ENCODE measurements around the gene ATP2B2.

ATP2B2 gene

DNA sequence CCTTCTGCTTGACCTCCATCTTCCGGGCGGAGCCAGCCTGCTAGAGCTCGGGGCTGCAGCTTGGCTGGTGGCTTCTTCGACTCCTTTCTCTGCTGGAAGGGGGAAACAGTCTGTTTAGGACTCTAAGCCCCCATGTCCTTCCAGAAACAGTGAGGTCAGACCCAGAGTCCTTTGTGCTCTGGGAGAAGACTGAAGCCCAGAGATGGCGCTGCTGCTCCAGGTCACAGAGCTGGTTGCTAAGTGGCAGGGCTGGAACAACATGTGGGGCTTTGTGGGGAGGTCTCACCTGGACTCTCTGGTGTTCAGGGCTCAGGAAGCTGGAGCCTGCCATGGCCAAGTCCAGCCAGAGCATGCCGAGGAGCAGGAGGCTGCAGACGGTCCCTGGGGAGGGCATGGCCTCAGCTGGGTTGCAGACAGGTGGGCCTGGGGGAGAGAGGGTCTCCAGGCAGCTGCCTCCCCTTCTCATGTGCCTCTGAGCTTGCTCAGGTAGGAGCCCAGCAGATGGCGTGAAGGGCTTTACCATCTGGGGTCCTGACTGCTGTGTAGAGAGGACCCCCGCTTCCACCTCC, 215.5 kb downstream of the ATP2B2 start:
- no peak for DNase-seq

DNA sequence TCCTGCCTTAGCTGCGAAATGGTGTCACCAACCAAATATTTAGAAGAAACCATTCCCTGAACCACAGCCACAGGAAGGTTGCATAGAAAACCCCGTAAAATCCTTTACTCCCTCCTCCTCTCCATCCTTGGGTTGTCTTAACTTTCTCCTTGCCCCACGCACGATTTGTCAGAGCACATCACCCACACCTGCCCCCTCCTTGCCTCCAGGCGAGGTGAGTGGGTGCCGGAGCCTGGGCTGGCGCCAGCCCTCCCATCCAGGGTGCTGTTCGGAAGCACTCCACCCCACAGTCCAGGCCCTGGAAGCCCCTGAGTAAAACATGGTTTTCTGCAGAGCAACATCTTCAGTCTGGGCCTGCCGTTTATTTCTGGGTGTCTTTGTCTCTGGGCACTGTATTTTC, 216.3 kb downstream of the ATP2B2 start:
- no peak for DNase-seq

DNA sequence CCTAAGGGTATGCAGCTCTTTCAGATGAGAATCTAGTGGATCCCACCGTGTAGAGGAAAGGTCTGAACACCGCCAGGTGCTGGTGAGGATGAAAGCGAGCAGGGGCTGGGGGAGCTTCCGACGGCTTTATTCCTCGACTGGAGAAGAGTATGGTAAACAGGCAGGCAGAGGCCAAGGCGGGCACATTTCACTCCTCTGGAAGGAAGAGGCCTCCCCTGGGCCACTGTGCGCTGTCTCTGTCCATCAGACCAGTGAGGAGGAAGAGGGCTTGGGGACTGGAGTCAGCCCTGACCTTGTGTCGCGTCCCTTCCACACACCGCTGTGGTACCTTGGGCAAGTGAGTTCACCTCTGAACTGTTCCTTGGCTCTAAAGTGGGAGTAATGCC, 216.8 kb downstream of the ATP2B2 start:
- no peak for DNase-seq

DNA sequence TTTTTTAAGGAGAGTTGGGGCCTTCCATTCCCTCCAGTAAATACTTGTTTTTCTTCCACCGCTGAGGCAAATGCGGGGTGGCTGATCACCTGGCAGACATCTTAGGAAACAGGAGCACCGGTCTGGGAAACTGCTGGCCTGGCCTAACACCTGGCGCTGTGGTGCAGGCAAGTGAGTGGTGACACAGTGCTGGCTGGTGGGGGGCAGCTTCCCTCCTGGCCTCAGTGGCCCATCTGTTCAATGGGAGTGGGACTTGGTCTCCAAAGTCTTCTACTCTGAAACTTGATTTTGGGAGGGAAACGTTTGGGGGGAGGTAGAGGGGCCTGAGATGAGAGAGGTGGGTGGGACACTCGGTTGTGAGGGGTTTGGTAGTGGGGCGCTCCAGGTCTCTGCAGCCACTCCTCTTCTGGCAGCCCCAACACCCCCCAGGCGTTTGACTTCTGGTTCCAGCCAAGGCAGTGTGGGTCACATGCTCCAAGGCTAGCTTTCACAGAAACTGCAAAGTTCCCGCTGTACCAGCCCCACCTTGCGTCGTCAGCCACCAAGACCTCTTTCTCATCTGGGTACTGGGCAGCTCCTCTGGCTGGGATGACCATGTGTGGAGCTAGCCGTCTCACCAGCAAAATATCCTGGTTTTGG, 217.3 kb downstream of the ATP2B2 start:
- no peak for DNase-seq

DNA sequence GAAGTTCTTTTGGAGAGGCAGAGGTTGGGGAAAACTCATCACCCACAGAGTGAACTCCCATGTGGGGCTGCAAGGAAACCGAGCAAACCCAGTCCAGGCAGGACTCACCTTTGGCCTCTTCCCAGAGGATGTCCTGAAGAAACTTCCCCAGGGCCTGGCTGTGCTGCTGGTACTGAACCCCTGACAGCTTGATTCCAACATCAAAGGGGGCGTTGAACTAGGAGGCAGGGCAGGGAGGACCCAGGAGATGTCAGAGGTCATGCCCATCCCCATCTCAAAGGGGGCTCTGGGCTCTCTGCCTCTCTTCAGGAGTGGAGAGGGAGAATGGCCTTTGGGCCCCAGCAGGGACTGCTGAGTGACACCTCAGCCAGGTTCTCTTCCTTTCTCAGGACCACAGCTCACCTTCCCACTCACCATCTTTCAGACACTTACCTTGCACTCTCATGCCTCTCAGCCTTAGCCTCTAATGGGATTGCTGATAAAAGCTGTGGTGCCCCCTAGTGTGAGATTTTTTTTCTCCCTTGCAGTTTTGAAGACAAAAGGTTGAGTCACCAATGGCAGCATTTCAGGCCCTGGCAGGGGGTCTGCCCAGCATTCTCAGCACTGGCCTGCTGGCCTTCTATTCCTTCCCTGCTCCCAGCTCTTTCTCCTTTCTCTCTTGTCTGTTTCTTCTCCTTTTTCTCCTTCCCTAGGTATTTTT, 218.6 kb downstream of the ATP2B2 start:
- DNase-seq, result no peak

DNA sequence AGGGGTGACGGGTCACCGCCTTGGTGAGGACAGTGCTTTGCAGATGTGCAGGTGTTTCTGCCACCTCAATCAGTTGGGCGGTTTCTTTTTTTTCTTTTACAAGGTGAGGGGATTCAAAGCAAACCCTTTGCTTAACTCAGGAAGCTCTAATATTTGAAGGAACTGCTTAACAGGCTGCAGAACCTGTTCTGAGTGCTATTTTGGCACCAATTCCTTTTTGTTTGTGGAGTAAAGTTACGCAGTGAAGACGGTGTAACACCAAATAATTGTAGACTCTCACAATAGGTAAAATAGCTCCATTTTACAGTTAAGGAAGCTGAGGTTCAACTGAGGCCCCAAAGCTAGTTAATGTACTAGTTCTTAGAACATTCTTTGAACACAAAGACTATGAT, 219.3 kb downstream of the ATP2B2 start:
- no peak for DNase-seq

DNA sequence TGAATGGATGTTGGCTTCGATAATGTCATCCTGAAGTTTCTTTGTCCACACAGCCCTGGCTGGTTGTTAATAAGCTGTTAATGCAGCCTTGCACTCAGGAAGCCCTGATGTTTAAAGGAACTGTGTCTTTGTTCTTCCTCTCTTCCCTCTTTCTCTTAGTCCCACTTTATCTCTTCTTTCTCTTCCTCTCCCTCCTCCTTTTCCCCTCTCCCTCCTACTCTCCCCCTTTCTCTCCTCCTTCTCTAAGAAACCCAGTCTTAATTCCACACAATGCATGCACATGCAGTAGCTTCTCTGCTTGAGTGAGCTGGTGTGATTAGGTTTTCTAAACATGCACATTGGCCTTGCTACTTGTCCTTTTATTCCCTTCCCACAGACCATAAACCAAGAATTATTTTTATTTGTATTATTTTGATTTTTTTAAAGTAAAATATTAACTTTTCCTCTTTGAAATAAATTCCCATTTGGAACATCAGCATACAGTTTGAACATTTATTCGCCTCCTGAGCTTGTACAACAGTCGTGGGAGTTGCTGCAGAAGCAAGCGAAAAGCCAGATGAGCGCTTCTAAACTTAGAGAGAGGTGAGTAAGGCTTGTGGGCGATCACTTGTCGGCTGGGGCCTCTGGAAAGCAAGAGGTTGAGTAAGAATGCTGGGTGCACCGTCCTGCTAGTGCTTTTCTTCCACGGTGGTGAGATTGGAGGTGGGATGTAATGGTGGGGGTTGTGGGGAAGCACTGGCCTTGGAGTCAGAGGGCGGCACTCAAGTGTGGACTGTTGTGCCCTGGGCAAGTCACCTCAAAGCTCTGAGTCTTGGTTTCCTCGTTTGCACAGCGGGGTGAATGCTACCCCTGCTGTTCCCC, 219.9 kb downstream of the ATP2B2 start:
- no peak for DNase-seq

DNA sequence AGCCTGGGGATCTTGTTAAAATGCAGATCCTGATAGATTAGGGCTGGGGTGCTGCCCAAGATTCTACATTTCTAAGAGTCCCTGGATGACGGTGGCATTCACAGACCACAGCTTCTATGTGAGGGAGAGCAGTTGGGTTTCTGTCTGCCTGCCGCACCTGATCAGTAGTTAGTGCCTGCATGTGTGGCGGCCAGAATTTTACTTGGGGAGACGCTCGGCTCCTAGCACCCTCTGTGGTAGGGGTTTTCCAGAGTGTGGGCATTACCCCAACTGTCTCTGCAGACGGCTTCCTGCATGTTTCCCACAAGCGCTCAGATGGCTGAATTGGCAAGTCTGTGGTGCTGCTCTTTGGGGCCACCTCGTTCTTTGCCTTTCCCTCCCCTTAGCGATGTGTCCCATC, 220.9 kb downstream of the ATP2B2 start:
- DNase-seq, result no peak

DNA sequence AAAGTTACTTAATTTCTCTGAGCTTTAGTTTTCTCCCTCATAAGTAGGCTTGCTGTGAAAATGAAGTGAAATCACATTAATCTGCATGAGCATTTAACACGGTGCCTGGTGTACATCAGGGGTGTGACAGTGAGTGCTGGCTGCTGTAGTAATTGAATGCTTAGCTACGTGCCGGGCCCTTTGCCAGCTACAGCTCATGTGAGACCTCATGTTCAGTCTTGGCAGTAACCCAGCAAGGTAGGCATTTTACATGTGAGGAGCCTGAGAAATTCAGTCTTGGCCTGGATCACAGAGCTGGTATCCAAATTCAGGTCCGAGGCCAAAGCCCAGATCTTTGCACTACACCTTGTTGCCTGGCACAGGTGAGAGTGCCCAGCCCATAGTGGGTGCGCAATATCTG, 221.7 kb downstream of the ATP2B2 start:
- DNase-seq, result no peak

DNA sequence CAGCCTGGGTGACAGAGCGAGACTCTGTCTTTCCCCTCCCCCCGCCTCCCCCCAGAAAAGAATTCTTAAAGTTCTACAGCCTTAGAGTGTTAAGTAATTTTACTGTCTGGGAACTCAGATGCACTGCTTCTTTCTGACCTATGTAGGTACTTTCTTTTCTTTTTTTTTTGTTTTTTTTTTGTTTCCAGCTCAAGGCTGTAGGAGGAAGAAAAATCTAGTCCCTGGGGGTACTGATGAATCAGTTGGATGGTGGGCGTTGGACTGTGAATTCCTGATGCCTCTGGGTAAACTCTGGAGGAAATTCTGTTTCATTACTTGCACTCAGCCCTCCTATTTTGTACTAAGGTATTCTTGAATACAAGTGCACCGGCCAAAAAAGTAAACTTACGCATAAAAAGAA, 223.4 kb downstream of the ATP2B2 start:
- DNase-seq, result no peak

DNA sequence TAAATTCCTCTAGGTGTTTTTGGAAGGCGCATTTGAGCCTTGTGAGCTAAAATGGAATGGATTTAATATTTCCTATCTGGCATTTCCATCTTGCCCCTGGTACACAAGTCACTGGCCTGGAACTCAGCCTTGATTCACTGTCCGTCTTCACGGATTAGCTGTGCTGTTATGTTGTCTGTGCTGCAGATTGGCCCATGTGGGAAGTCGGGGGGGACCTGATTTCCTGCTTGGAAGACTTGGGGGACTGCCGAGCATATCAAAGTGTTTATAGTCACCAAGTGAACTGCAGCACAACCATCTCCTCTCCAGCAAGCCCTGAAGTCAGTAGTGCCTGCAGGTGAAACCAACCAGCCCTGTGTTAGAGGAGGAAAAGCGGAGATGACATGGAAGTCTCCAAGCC, 224.8 kb downstream of the ATP2B2 start:
- no peak for DNase-seq

DNA sequence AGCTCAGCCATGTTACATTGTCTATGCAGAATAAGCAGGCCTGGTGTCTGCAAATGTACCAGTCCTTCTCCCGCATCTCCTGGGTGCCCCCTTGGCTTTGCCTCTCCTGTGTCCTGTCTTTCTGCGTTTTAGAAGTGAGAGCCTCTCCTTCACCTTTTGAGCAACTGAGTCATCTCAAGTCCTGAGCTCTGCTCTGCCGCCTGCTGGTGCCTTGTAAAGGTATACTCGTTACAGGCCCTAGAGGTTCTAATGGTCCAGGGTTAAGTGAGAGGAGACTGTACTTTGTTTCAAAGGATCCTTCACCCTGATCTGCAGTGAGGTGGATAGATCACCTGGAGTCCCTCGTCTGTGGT, 225.2 kb downstream of the ATP2B2 start:
- no peak for DNase-seq

DNA sequence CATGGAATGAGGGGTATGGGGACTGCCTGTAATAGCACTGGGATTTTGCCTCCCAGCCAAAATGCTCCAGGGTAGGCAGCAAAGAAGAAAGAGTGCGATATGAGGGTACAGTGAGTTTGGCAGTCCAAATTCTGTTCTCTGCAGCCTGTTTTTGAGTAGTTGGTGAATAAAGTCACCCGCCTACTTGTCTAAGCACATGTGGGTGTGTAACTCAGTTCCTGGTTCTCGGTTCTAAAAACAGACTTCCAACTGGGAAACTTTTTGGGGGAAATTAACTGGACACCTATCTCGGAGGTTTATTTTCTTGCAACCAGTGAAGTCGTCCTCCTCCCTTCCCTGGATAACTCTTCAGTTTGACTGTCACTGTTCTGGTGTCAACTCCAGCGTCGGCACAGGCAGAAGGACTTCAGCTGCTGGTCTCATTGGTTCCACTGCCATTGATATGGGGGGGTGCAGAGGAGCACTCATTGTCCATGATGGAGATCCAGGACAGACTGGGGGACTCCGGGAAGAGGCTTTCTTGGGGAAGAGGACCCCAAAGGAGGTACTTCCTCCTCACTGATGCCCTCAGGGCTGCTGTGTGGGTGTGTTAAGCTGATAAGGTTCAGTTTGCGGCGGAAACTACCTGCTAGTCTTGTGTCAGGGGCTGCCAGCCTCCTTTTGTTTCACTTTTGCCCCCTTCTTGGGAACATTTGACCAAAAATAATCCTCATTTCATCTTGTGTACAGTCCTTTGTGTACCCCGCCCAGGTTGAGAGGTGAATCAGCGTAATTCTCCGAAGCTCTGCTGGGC, 225.8 kb downstream of the ATP2B2 start:
- DNase-seq, result no peak

DNA sequence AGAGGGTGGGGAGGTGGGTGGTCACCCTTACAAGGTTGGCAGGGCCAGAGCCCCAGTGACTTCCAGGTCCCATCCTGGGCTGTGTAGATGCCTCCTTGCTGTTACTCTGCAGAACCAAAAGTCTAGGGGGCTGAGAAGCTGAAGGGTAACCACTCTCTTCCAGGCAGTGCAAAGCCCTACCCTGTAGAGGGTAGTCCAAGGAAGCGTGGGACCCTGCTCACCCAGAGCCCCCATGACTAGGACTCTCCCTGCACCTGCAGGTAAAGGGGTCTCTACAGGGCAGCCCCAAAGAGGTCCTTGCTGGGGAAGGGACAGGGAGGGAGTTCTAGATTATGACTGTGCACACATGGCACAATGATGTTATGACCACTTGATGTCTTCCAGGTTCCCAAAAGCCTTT, 226.9 kb downstream of the ATP2B2 start:
- DNase-seq, result no peak

DNA sequence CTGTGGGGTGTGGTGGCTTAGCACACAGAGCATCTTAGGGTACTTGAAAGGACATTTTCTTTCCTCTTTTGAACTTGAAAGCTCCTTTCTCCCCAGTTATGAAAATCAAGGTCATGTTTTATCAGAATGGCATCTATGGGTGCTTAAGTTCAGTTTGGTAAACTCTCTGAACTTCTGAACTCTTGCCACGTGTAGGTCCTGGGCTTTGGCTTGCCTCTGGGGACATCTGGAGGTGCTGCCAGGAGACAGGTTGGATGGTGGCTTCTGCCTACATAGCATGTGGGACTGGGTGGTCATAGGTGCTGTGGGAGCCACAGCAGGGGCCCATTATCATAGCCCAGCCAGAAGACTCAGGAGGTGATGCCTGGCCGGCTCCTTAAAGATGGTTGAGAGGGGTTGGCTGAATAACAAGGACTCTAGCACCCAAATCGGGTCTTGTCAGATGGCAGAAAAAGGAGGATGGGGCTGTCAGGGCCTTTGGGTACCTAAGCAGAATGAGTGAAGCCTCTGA, 228.2 kb downstream of the ATP2B2 start:
- no peak for DNase-seq

DNA sequence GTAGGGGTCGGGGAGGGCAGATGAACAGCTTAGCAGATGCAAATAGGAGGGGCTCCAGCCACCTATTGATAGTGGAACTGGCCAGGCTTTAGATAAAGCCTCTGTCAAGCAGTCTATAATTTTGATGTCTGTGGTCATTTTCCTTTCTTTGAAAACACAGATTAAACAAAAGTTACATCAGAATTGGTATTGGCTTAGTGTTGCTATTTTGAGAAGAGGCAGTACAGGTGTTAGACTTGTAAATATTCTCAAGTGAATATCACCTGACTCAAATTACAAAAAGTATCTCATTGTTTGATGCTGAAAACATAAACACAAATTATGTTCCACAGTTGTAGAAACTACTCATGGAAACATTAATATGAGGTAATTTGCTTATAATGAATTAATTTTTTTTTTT, 230.8 kb downstream of the ATP2B2 start:
- DNase-seq, result no peak
